GM23248 (cell line): ENCODE measurements around the gene TTC28.

Source experiments
- EZH2 ChIP-seq: fragments of 200-600 bp; sonication (generic); IDR thresholded peaks from 2 replicates; pipeline ENCODE4 v1.6.1; 2018; ENCODE audit warnings: antibody characterized with exemption, mild to moderate bottlenecking; ENCODE audit not compliant: insufficient read depth, poor library complexity, severe bottlenecking
- EZH2phosphoT487 ChIP-seq: fragments of 200-600 bp; sonication (generic); IDR thresholded peaks from 2 replicates; pipeline ENCODE4 v1.6.1; 2018; ENCODE audit warnings: antibody characterized with exemption, moderate library complexity, mild to moderate bottlenecking, low read depth; ENCODE audit not compliant: insufficient read depth

DNA sequence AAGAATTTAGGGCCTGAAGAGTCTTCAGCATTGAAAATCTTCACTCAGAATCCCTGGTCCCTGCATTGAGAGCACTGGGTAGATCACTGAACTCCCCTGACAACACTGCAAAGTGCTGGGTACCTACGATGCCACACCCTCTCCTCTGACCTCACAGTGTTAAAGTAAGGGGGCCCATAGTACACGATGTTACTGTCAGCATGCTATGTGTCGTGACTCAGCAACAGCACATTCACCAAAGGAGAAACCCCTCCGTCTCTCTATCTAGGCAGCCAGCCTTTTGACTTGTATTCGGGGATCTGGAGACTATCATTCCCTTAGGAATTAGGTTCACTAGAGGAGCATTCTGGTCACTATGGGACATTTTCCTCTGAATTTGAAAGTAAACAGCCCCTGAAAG, 693.2 kb downstream of the TTC28 start:
- TF ChIP-seq EZH2phosphoT487 (no peak), EZH2 (no peak)
